GM21360 (cell line): Measurements from ENCODE around the gene GFOD2.

Experiments
- ATAC-seq: cut with Tn5 transposase; IDR thresholded peaks from one replicate; pipeline ENCODE4 v1.9.1; 2021; ENCODE audit warnings: mild to moderate bottlenecking, moderate library complexity; ENCODE audit not compliant: unreplicated experiment

GFOD2 gene

DNA sequence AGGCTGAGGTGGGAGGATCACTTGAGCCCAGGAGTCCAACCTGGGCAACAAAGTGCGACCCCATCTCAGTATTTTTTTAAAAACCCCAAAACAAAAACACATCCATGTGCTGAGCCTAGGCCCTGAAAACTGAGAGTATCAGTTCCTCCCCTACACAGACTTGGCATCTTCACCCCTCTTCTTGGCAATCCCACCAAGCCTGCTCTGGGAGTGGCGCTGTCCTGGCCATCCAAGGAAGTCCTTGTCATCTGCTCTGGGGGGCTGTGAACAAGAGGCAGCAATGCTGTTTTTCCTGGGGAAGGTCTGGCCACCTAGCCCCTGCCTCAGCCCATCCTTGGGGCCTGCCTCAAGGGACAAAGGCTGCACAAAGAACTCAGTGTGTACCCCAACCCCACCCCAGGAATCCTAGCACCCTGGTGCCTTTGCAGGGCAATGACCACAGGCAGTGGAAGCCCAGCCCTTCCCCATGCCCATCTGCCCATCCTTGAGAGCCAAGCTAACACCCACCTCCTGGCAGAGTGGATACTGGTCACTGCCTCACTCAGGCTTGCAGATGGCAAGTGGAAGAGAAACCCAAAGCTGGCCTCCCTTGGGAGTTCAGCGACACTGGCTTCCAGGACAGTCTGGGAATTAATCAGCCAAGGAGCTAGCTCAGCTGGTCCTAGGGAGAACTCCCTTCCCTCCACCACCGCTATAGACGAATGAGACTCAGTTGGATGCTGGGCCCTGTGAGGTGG lies 14.8 kb upstream of the GFOD2 start:
- no peak for ATAC-seq

DNA sequence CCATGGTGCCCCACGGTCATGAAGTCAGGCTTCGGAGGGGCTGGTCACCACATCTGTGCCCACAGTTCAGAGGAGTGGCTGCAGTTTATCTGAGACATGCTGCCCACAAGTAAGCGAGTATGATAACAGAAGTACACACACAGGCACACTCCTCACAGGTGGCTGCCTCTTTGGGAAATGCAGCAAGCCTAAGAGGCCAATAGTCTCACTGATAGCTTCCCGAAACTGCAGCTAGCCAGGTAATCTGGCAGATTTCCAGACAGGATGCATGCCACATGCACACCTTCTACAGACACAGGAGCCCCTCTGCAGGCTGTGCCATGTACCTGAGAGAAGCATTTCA lies 12.6 kb upstream of the GFOD2 start:
- no peak for ATAC-seq

DNA sequence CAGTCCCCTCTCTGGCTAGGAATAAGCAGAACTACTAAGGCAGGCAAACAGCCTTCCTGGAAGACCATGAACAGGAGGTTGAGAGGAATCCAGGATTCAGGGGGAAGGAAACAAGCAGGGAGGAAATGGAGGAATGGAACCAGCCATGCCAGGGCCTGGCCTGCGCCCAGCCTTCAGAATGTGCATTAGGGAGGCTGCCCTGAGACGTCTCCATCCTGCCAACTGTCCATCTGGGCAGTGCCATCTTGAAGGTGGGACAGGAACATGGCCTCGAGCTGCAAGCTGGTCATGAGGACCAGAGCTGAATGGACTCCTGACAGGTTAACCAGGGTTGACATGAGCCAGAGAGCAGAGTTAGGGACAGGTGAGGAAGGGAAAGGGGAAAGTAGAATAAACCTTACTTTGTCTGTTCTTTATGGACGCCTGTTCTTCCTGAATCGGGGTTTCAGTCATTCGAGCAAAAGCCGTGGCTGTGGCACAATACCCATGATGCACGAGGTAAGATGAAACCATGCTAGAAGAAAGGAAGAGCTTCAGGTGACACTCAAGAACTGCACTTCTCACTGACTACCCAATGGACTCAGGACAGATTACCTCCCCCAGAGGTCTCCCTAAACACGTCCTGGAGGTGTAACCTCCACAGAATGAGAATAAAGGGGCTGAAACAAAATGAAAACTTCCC lies 12.1 kb upstream of the GFOD2 start:
- no peak for ATAC-seq

DNA sequence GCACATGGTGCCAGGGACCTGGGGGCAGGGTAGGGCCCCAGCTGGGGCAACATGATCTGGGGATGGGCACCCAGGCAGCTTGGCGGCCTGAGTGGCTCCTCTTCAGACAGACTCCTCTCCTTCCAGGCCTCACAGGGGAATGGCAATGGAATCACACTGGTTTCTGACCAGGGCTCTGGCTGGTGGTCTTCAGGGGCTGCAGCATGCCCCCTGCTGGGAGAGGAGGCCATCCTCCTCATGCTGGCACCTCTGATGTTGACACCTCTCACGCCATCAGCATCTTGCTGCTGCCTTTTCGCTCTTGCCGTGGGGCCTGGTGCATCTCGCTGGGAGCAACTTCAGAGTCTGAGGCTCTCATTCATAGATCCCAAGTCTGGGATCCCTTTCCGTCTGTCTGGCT lies 11.2 kb upstream of the GFOD2 start:
- no peak for ATAC-seq

DNA sequence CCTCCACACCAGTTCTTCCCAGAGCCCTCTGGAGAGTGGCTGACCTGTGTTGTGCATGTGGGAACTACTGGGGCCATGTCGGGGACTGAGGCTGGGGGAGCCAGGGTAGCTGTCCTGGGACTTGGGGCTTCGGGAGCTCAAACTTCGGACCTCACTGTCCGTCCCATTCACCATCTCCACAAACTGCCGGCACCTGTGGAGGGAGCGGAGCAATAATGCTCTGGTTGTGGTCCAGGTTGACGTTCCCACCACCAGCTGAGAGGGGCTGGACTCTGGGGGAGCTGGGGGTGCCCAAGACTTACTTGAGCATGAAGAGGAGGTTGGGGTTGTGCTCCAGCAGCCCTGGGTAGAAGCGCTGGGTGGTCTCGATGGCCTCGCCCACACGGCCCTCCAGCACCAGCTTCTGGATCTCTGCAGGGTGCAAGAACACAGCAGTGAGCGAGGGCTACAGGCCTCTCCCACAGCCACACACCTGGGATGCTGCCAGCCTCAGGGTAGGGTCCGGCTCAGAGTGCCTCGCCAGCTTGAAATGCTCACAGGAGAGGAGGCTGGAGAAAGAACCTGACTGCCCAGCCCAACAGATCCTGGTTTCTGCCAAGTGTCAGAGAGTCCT lies 10.6 kb upstream of the GFOD2 start:
- ATAC-seq, result no peak

DNA sequence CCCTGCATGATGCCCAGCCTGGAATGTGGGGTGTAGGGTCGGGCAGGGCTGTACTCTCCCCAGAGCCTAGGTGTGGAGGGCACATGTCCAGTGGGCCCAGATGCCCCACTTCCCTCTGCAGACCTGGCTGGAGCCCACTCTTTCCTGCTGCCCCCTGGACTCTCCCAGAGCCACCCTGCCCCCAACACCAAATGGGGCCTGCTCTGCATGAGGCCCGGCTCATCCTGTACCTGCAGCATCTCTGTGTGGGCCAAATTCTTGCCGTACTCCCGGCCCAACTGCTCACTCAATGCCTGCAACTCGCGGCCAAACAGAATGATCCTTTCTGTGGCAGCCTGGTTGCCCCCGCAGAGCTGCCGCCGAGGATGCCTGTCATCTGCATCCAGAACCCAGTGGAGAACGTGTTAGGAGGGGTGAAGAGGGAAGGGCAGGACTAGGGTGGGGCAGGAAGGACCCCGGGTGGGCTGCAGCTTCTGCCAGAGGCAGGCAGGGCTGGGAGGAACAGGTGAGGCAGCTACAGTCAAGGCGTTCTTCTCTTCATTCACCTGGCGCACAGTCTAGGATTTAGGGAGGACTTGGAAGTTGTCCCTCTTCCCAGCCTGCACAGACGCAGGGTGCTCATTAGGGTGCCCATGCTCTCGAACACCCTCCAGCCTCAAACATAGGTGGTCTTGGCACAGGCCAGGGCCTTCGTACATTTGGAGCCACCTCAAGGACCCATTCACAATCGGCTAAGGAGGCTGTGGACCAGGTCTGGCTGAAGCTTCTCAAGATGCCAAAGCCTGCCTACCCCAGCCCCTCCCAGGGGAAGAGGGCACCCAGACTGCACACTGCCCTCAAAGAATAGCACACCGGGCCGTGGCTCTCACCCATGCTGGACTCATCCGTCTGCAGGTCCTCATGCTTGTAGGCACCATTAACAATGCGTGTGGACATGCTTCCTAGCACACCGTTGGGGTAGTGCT lies 8.7 kb upstream of the GFOD2 start:
- no peak for ATAC-seq

DNA sequence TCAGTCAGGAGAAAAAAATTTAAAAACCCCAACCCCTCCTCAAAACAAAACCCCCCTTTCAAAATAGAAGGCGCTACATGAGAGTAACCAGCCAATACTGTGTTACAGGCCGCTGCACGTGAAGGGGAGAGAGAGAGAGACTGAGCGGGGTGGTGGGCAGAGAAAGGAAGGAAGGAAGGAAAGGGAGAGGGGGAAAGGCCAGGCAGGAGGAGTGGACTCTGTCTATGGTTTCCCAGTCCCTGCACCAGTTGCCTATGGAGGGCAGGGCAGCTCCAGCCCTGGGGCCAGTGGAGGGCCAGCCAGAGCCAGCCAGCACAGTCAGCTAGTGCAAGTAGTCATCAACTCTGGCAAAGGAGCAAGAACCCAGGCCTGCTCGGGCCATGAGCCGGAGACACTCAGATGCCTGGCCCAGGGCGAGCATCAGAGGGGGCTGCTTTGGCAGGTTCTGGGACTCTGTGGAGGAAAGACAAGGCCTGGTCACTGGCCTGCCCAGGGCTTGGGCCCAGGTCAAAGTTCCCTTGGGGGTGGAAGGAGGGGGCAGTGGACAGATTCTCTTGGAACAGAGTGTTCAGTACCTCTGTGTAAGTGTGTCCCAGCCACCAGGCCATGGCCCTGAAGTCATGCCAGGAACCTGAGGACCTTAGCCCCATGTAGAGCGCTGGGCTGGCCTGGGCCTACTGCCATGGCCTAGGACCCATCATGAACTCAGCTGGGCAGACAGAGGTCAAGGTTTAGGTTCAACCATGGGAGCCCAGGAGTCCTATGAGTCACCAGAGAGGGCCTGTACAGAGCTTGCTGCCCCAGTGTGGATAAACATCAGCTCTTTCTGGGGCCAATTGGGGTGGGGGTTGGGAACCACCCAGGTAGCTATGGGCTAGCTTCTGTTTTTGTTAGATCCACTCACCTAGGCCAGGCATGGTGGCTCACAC lies 7.3 kb upstream of the GFOD2 start:
- no peak for ATAC-seq

DNA sequence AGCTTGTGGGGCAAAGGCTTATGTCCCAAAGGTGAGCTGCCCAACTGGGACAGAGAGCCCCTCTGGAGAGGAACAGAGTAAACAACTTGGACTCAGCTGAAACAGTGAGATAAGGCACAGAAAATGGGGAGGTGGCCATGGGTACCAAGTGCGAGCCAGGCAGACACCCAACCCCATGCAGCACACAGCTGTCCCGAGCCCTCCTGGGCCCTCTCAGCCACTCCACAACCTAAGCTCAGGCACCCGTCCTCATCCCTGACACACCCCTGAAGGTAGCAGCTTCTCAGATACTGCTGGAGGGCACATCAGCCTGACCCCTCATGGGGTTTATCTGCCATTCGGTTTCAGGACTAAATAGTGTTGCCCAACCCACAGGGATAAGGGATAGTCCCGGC lies 4.8 kb upstream of the GFOD2 start:
- ATAC-seq, result no peak

DNA sequence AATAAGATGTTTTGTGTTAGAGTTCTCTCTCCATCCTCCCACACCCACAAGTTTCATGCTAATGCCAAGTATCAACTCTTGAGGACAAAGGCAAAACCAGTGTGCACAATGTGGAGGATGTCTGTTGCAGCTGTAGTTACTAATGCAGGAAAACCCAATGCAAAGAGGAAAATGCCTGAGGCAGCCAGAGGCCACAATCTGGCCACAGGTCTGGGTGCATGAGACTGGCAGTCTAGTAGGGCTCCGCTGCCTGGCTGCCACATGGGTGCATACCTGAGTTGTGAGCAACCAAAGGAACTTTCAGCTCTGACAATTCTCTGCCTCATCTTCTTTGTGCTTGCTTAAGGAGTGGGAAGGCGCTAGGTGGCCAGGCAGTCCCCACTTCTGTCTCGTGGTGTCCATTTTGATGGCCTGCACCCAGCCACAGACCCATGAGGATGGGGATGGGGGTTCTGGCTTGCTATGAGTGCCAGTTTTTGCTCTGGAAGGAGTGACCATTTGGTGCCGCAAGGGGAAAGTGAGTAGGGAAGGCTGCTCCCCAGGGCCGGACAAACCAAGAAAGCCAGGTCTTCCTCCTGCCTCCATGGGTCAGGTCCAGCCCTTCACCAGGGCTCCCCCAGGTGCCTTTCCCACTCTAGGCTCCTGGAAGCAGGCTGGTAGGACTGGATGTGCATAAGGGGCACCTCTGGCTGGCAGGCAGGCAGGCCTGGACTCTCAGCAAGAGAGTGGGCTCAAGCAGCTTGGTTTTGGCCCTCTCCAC lies 4.2 kb upstream of the GFOD2 start:
- no peak for ATAC-seq

DNA sequence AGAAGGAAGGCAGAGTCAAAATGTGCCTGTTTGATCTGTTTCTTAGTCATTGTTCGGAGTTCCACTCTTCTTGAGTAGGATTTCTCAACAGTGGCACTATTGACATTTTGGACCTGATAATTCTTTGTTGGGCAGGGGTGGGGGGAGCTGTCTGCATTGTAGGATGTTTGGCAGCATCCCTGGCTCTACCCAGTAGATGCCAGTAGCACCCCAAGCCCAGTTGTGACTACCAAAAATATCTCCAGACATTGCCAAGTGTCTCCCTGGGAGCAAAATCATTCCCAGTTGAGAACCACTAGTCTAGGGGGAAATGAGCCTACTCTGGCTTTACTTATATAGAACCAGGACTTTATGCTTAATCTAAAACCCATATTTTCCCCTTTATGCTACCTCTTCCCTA lies 1.1 kb upstream of the GFOD2 start:
- ATAC-seq, result no peak

DNA sequence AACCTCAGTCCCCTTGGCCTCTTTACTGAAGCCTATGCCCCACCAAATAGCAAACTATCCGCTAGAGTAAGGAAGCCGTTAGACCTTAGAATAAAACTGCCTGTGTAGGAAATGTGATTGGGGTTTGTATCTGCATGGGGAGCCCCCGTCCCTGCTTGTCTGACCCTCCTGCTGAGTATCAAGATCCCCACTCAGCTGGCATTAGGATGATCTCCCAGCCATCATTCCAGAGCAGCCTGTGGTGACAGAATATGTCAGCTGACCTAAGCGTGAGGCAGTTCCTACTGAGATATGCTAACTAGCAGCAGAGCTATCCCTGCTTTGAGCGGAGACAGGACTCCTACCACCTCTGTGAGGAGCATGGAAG lies 645 bp upstream of the GFOD2 start:
- ATAC-seq, result no peak

DNA sequence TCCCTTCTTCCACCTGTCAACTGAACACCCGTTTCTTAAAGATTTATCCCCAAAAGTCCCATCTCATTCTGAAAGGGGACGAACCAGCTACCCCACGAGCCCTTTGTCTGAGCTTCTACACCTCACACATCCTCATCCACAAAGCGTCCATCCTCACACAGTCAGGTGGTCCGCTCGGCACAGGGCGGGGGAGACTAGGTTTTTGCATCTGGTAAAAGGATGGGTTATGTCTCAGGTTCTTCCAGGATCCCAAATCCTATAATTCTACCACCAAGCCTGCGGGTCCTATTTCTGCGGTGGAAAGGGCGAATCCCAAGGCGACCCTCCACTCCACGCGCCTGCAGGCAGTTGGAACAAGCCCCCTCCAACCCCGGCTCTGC lies 458 bp downstream of the GFOD2 start:
- no peak for ATAC-seq

DNA sequence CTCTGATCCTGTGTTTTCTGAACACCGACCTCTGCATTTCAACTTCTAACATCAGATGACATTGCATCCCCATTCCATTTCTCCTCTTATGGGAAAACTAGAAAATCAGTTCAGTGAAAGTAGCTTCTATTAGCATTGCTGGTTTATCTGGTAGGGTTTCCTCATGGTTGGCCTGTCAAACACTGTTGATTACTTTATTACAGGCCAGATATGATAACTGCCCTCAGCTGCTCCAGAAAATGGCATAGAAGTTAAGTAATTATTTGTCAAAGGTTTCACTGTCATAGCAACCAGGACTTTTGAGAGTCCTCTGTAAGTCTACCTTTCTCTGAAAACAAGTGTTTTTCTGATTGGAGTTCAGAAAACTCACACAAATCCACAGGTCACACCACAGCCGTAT lies 3.0 kb downstream of the GFOD2 start:
- no peak for ATAC-seq

DNA sequence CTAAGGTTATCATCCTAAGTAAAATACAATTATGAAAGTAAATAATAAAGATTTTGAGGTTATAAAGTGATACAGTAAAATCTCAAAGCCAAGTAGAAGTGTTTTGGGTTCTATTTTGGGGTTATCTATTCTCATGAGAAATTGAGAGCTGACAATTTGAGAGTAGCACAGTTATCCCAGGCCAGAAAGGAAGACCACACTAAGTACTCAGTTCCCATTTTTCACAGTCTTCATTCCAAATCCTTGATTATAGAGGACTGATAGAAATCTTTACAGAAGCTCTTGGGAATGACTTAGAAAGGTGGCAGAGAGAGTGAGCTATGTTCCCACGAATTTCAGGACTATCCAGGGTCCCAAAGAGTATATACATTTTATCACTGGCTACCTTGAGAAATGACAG lies 4.6 kb downstream of the GFOD2 start:
- no peak for ATAC-seq

DNA sequence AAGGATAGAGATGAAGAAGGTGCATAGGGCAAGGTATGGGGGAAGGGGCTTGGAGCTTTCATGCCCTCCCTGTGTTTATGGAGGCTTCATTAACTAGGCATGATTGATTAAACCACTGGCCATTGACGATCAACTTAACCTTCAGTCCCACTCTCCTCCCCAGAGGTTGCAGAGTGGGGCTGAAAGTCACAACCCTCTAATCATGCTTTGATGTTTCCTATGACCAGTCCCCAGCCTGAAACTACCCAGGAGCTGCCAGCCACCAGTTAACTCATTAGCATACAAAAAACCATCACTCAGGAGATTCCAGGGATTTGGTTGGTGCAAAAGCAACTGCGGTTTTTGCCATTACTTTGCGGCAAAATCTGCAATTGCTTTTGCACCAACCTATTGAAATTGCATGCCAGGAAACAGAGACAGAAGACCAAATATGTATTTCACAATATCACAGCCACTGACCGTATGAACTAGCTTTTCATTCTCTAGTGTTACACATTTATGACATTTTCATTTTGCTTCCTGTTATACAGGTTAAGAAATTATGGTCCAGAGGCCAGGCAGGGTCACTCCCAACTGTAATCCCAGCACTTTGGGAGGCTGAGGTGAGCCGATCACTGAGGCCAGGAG lies 5.4 kb downstream of the GFOD2 start:
- no peak for ATAC-seq

DNA sequence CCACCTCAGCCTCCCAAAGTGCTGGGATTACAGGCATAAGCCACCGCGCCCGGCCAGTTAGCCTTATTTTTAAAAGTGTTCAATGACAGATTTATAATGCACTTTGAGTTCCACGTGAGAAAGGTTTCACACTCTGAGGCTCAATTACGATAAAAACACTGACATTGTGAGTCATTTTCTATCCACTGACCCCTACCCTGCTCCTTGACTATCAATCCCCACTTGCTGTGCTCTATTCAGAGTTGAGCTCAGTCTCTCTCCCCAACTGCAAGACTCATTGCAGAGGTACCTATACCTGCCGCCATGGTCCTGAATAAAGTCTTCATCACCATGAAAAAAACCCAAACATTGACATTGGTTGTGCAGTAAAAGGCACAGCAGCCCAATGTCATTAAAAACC lies 8.5 kb downstream of the GFOD2 start:
- ATAC-seq, result no peak

DNA sequence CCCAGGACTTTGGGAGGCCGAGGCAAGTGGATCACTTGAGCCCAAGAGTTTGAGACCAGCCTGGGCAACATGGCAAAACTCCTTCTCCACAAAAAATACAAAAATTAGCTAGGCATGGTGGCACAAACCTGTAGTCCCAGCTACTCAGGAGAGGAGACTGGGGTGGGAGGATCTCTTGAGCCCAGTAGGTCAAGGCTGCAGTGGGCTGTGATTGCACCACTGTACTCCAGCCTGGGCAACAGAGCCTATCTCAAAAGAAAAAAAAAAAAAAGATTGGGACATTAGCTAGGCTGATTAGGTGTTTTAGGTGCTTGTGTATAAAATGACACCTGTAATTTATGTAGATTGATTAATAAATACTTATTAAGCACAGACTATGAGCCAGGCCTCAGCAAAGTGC lies 10.1 kb downstream of the GFOD2 start:
- ATAC-seq, result no peak

DNA sequence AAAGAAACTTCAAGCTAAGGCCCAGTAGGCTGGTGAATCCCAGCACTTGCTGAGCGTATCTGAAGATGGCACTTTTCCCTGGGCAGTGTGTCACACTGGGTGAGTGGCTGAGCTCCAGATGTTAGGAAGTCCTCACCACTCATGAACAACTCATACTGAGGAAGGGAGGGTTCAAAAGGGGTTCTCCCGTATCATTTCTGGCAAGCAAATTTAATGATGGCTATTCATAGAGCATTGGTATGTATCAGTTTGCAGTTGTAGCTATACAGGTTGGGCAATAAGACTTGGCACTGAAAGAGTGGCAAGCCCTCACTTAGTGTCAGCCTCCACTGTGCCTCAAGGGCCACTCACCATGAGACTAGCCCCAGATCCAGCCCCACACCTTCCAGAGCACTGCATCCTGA lies 10.7 kb downstream of the GFOD2 start:
- ATAC-seq, result no peak

DNA sequence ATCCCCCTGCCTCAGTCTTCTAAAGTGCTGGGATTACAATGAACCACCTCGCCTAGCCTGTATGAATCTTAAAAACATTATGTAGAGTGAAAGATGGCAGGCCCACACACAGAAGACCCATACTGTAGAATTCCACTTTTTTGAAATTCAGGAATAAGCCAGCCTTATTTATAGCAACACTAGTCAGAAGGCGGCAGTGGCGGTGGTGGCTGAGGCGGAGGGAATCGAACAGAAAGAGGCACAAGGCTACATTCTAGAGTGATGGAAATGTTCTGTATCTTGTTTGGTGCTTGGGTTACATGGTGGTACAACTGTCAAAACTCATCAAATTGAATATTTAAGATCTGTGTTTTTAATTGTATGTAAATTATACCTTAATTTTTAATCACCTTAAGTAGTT lies 11.3 kb downstream of the GFOD2 start:
- ATAC-seq, result no peak
